PFSK-1 (cell line): ENCODE data around the gene BLCAP.

Experiments
- FOXP2 ChIP-seq: optimal IDR thresholded peaks from 2 replicates; pipeline ENCODE3; 2011; ENCODE audit warnings: borderline replicate concordance, control low read depth, inconsistent platforms; ENCODE audit not compliant: insufficient read depth; ENCODE audit errors: extremely low read length, extremely low read depth
- POLR2AphosphoS5 ChIP-seq: IDR thresholded peaks from 2 replicates; pipeline ENCODE4 v1.6.1; 2012; ENCODE audit warnings: low read depth, mild to moderate bottlenecking, control low read depth, low read length, moderate library complexity
- SIN3A ChIP-seq: IDR thresholded peaks from 2 replicates; pipeline ENCODE4 v1.6.1; 2012; ENCODE audit warnings: mild to moderate bottlenecking, low read length, moderate library complexity, borderline replicate concordance; ENCODE audit not compliant: insufficient read depth
- TAF1 ChIP-seq: IDR thresholded peaks from 2 replicates; pipeline ENCODE4 v1.6.1; 2012; ENCODE audit warnings: low read length, control low read depth, borderline replicate concordance; ENCODE audit not compliant: insufficient read depth
- TF ChIP-seq, protein P1 (sequence below), 2 experiments: IDR thresholded peaks; 2 replicates each; pipeline versions ENCODE4 v1.6.1 to v1.8.0; 2011 to 2012; ENCODE audit warnings: low read depth in 2 of 2, low read length in 2 of 2, control low read depth in 1 of 2, inconsistent platforms in 1 of 2, mild to moderate bottlenecking in 1 of 2, moderate library complexity in 1 of 2; ENCODE audit not compliant: insufficient read depth in 1 of 2

BLCAP gene

DNA sequence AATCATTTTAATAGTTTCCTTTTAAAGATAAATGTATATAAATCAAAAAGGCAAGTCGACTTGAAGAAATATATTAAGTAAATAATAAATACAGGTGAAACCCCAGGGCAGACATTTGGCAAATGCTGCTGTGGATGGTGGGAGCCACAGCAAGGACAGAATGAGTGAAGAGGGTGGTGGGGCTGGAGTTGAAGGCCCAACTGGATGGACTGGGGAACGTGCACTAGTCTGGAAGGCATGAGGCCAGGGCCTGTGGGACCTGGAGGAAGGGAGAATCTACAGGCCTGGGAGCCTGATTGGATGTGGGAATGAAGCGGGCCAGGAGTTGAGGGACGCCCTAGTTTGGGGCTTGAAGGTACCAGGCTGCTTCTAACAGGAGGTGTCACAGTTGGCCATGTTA, 30.6 kb upstream of the BLCAP start:
- TF ChIP-seq TAF1: no peak
- TF ChIP-seq FOXP2: no peak
- TF ChIP-seq SIN3A: no peak
- TF ChIP-seq, protein P1, sequence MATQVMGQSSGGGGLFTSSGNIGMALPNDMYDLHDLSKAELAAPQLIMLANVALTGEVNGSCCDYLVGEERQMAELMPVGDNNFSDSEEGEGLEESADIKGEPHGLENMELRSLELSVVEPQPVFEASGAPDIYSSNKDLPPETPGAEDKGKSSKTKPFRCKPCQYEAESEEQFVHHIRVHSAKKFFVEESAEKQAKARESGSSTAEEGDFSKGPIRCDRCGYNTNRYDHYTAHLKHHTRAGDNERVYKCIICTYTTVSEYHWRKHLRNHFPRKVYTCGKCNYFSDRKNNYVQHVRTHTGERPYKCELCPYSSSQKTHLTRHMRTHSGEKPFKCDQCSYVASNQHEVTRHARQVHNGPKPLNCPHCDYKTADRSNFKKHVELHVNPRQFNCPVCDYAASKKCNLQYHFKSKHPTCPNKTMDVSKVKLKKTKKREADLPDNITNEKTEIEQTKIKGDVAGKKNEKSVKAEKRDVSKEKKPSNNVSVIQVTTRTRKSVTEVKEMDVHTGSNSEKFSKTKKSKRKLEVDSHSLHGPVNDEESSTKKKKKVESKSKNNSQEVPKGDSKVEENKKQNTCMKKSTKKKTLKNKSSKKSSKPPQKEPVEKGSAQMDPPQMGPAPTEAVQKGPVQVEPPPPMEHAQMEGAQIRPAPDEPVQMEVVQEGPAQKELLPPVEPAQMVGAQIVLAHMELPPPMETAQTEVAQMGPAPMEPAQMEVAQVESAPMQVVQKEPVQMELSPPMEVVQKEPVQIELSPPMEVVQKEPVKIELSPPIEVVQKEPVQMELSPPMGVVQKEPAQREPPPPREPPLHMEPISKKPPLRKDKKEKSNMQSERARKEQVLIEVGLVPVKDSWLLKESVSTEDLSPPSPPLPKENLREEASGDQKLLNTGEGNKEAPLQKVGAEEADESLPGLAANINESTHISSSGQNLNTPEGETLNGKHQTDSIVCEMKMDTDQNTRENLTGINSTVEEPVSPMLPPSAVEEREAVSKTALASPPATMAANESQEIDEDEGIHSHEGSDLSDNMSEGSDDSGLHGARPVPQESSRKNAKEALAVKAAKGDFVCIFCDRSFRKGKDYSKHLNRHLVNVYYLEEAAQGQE (IDR thresholded peaks at IDR 0.05; ENCODE audit: insufficient read depth in 1 of 2, low read depth in 2 of 2, low read length in 2 of 2): no peak
- TF ChIP-seq POLR2AphosphoS5: no peak

DNA sequence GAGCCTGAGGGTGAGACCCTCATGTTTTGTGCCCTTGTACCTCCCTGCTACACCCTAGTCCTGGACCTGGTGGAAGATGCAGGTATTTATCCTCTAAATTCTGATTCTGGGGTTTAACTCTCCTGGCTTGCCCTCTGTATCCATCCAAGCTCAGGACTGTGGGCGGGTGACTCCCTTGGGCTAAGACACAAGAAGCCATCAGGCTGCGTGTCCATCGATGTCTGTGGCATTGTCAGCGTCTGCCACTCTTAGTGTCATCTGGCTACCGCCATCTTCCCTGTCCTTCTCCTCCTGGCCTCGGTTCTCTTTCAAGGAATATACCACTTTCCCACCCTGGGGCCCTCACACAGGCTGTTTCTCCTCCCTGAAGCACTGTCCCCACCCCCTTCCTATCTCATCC, 28.9 kb upstream of the BLCAP start:
- TF ChIP-seq TAF1 (no peak), SIN3A (no peak)
- TF ChIP-seq, protein P1 (IDR thresholded peaks at IDR 0.05; ENCODE audit: insufficient read depth in 1 of 2, low read depth in 2 of 2, low read length in 2 of 2): no peak

DNA sequence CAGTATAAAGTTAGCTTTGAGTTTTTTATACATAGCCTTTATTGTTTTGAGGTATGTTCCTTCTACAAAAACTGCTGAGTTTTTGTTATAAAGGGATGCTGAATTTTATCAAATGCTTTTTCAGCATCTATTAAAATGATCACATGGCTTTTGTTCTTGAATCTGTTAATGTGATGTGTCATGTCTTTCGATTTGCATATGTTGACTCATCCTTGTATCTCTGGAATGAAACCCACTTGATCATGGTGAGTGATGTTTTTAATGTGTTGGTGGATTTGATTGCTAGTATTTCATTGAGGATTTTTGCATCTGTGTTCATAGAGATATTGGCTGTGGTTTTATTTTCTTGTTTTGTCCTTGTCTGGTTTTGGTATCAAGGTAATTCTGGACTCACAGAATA, 24.7 kb upstream of the BLCAP start:
- TF ChIP-seq FOXP2: no peak

DNA sequence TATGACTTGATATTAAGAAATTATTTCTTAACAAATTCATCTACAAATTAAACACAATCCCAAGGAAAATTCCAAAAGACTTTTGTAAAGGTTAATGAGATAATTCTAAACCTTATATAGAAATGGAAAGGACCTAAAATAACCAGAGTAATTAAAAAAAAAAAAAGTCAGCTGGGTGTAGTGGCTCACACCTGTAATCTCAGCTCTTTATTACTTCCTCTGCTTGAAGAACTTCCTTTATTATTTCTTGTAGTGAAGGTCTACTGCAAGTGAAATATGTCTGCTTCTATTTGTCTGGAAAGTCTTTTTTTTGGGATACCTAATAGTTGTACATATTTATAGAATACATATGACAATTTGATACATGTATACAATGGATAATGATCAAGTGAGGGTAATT, 20.2 kb upstream of the BLCAP start:
- TF ChIP-seq TAF1: no peak
- TF ChIP-seq POLR2AphosphoS5: no peak
- no peak for TF ChIP-seq SIN3A
- TF ChIP-seq FOXP2: no peak
- TF ChIP-seq, protein P1 (IDR thresholded peaks at IDR 0.05; ENCODE audit: insufficient read depth in 1 of 2, low read depth in 2 of 2, low read length in 2 of 2): no peak

DNA sequence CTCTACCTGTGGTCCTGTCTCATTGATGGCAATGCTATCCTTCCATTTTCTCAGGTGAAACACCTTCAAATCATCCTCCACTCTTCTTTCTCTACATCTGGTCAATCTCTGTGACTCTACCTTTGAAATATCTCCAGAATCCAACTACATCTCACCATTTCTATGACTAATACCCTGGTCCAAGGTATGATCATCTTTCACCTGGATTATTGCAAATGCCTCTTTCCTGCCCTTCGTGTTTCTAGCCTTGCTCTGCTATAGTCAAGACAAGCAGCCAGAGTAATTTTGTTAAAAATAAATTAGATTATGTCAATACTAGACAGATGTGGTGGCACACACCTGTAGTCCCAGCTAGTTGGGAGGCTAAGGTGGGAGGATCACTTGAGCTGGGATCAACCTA, 17.8 kb upstream of the BLCAP start:
- TF ChIP-seq FOXP2 (no peak), POLR2AphosphoS5 (no peak), SIN3A (no peak), TAF1 (no peak)
- TF ChIP-seq, protein P1 (IDR thresholded peaks at IDR 0.05; ENCODE audit: insufficient read depth in 1 of 2, low read depth in 2 of 2, low read length in 2 of 2): no peak

DNA sequence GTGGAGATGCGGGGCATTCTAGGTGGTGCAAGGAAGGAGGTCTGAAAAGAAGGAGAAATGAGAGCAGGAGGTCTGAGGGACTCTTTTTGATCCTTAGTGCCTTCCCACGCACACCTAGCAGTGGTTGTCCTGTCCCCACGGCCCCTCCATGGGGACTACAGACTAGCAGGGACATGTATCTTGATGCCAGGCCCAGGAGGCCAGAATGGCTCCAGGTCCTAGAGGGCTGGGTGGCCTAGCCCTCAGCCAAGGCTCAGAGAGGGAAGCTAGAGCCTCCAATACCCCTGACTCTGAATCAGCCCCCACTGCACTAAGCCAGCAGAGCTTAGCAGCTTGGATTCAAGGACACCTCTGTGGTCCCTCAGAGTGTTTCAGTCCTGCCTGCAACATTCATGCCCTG, 16.7 kb upstream of the BLCAP start:
- TF ChIP-seq TAF1: no peak
- TF ChIP-seq SIN3A: no peak
- TF ChIP-seq FOXP2: no peak
- TF ChIP-seq, protein P1 (IDR thresholded peaks at IDR 0.05; ENCODE audit: insufficient read depth in 1 of 2, low read depth in 2 of 2, low read length in 2 of 2): no peak
- no peak for TF ChIP-seq POLR2AphosphoS5
